H9 (cell line): Measurements from ENCODE around the gene GYS1. TPM values are rescaled to one million over a fixed set of nuclear protein-coding genes. Genes with fewer than 3 reads are reported as not detected.

ENCODE experiments used
- DNase-seq: peaks from one replicate; pipeline ENCODE4 v3.0.0-alpha.2; 2017
- H2AFZ ChIP-seq: one replicate; pipeline ENCODE4 v1.6.1; 2013; ENCODE audit warnings: mild to moderate bottlenecking, low read length, control low read depth, moderate library complexity
- H2AK5ac ChIP-seq: 2 replicates; pipeline ENCODE4 v1.6.1; 2013; ENCODE audit warnings: low read length, control low read depth, mixed read lengths; ENCODE audit not compliant: insufficient read length
- H2BK120ac ChIP-seq: one replicate; pipeline ENCODE4 v1.6.1; 2013; ENCODE audit warnings: low read depth, mild to moderate bottlenecking, low read length, control low read depth, inconsistent platforms; ENCODE audit not compliant: poor library complexity, severe bottlenecking
- H2BK12ac ChIP-seq: 2 replicates; pipeline ENCODE4 v1.6.1; 2013; ENCODE audit warnings: low read length, control low read depth, mixed read lengths, low read depth; ENCODE audit not compliant: insufficient read length
- H2BK15ac ChIP-seq: 2 replicates; pipeline ENCODE4 v1.6.1; 2013; ENCODE audit warnings: low read depth, low read length, control low read depth
- H2BK20ac ChIP-seq: one replicate; pipeline ENCODE4 v1.6.1; 2013; ENCODE audit warnings: low read depth, mild to moderate bottlenecking, low read length, control low read depth, inconsistent platforms; ENCODE audit not compliant: poor library complexity, severe bottlenecking
- H2BK5ac ChIP-seq: 2 replicates; pipeline ENCODE4 v1.6.1; 2013; ENCODE audit warnings: low read length, control low read depth, mixed read lengths; ENCODE audit not compliant: insufficient read length
- H3K14ac ChIP-seq: 2 replicates; pipeline ENCODE4 v1.6.1; 2013; ENCODE audit warnings: low read length, control low read depth; ENCODE audit not compliant: insufficient read depth
- H3K18ac ChIP-seq: 2 replicates; pipeline ENCODE4 v1.6.1; 2013; ENCODE audit warnings: low read depth, mild to moderate bottlenecking, mixed read lengths, low read length, control low read depth; ENCODE audit not compliant: insufficient read length
- H3K23ac ChIP-seq: 2 replicates; pipeline ENCODE4 v1.6.1; 2013; ENCODE audit warnings: low read length, control low read depth, mixed read lengths, low read depth; ENCODE audit not compliant: insufficient read length
- H3K23me2 ChIP-seq: 2 replicates; pipeline ENCODE4 v1.6.1; 2013; ENCODE audit warnings: low read depth, mild to moderate bottlenecking, mixed read lengths, low read length, control low read depth; ENCODE audit not compliant: insufficient read length, poor library complexity, severe bottlenecking
- H3K27ac ChIP-seq: 2 replicates; pipeline ENCODE4 v1.5.1; 2013; ENCODE audit warnings: low read length, control low read depth, mixed read lengths, low read depth; ENCODE audit not compliant: insufficient read length
- H3K27me3 ChIP-seq: 2 replicates; pipeline ENCODE4 v1.6.1; 2013; ENCODE audit warnings: low read length, control low read depth, inconsistent platforms; ENCODE audit not compliant: insufficient read depth
- H3K4ac ChIP-seq: 2 replicates; pipeline ENCODE4 v1.6.1; 2013; ENCODE audit warnings: low read depth, mild to moderate bottlenecking, control low read depth, inconsistent platforms, low read length, moderate library complexity
- H3K4me1 ChIP-seq: 2 replicates; pipeline ENCODE4 v1.6.1; 2013; ENCODE audit warnings: low read length, control low read depth, inconsistent platforms; ENCODE audit not compliant: insufficient read depth
- H3K4me2 ChIP-seq: 2 replicates; pipeline ENCODE4 v1.6.1; 2013; ENCODE audit warnings: low read length, control low read depth, mixed read lengths; ENCODE audit not compliant: insufficient read length, insufficient read depth
- H3K56ac ChIP-seq: 2 replicates; pipeline ENCODE4 v1.6.1; 2013; ENCODE audit warnings: low read depth, mild to moderate bottlenecking, mixed read lengths, low read length, control low read depth; ENCODE audit not compliant: insufficient read length
- H3K79me1 ChIP-seq: 2 replicates; pipeline ENCODE4 v1.6.1; 2013; ENCODE audit warnings: low read depth, mild to moderate bottlenecking, moderate library complexity, low read length, control low read depth, inconsistent platforms; ENCODE audit not compliant: insufficient read depth, poor library complexity, severe bottlenecking
- H3K79me2 ChIP-seq: 2 replicates; pipeline ENCODE4 v1.6.1; 2013; ENCODE audit warnings: low read length, control low read depth, inconsistent platforms; ENCODE audit not compliant: insufficient read depth
- H3K9ac ChIP-seq: 2 replicates; pipeline ENCODE4 v1.6.1; 2013; ENCODE audit warnings: low read length, control low read depth, mixed read lengths; ENCODE audit not compliant: insufficient read length; ENCODE audit errors: extremely low read depth
- H3K9me3 ChIP-seq: one replicate; pipeline ENCODE4 v1.6.1; 2013; ENCODE audit warnings: low read depth, low read length, inconsistent platforms; ENCODE audit not compliant: control insufficient read depth
- H3T11ph ChIP-seq: one replicate; pipeline ENCODE4 v1.6.1; 2013; ENCODE audit warnings: mild to moderate bottlenecking, low read length, control low read depth, inconsistent platforms
- H4K20me1 ChIP-seq: one replicate; pipeline ENCODE4 v1.6.1; 2013; ENCODE audit not compliant: control insufficient read depth, insufficient read length, insufficient read depth
- H4K5ac ChIP-seq: 2 replicates; pipeline ENCODE4 v1.6.1; 2013; ENCODE audit warnings: low read depth, mild to moderate bottlenecking, mixed read lengths, low read length, control low read depth; ENCODE audit not compliant: insufficient read length
- H4K8ac ChIP-seq: replicated peaks from 2 replicates; pipeline ENCODE4 v1.6.1; 2013; ENCODE audit warnings: low read length, control low read depth, mixed read lengths, low read depth; ENCODE audit not compliant: insufficient read length
- H4K91ac ChIP-seq: 2 replicates; pipeline ENCODE4 v1.6.1; 2013; ENCODE audit warnings: low read depth, mild to moderate bottlenecking, moderate library complexity, mixed read lengths, low read length, control low read depth; ENCODE audit not compliant: insufficient read length
- H3K27ac Mint-ChIP-seq, 3 experiments: 2 replicates in 2 of 3; 3 replicates in 1 of 3; pipeline ENCODE4 v1.8.0; 2020 to 2021; ENCODE audit warnings: mixed read lengths in 3 of 3, mild to moderate bottlenecking in 1 of 3, moderate library complexity in 1 of 3
- H3K27me3 Mint-ChIP-seq: 2 replicates; pipeline ENCODE4 v1.8.0; 2021; ENCODE audit warnings: low read depth, mild to moderate bottlenecking, moderate library complexity, mixed read lengths
- H3K36me3 Mint-ChIP-seq, 3 experiments: 2 replicates in 2 of 3; 3 replicates in 1 of 3; pipeline ENCODE4 v1.8.0; 2020 to 2021; ENCODE audit warnings: low read depth in 3 of 3, mixed read lengths in 3 of 3; ENCODE audit not compliant: insufficient read depth in 1 of 3
- H3K4me1 Mint-ChIP-seq, 2 experiments: 2 replicates each; pipeline ENCODE4 v1.8.0; 2020; ENCODE audit warnings: mixed read lengths in 2 of 2
- H3K4me3 Mint-ChIP-seq, 2 experiments: 2 replicates in 1 of 2; 3 replicates in 1 of 2; pipeline ENCODE4 v1.8.0; 2020 to 2021; ENCODE audit warnings: mild to moderate bottlenecking in 2 of 2, mixed read lengths in 2 of 2, moderate library complexity in 1 of 2
- H3K9me3 Mint-ChIP-seq, 2 experiments: 2 replicates in 1 of 2; 3 replicates in 1 of 2; pipeline ENCODE4 v1.8.0; 2020; ENCODE audit warnings: mild to moderate bottlenecking in 2 of 2, mixed read lengths in 2 of 2, moderate library complexity in 1 of 2
- WGBS: extraction: QIAGEN DNeasy Blood & Tissue Kit; methylation state at CpG from one replicate; pipeline ENCODE4 v1.1.7; 2013; ENCODE audit warnings: missing lambda C conversion rate, low lambda C conversion rate, mixed read lengths; ENCODE audit not compliant: insufficient read length; ENCODE audit errors: extremely low coverage; 5-methylcytosine and 5-hydroxymethylcytosine counted together
- total RNA-seq: library from RNA; stranded (reverse); gene quantifications from 2 replicates; pipeline ENCODE4 v1.2.1, GENCODE V29; 2021
- TF ChIP-seq, protein P1 (sequence below): fragments of 200-600 bp; sonication (generic); conservative IDR thresholded peaks from 3 replicates; pipeline ENCODE4 v1.8.0; 2021; ENCODE audit warnings: antibody characterized with exemption, mild to moderate bottlenecking

Gene GYS1
- total RNA-seq, 1 experiment from 2014 or later = 44.3 TPM

DNA sequence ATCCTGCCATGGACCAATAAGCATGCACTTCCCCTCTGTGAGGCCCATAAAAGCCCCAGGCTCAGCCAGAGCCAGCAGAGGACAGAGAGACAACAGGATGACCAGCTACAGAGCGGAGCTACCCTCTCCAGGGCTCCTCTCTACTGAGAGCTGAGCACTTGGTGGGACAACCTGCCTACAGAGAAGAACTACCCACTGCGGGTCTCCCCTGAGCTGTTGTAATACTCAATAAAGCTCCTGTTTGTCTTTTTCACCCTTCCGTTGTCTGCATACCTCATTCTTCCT lies 45.9 kb downstream of the GYS1 start:
- Histone ChIP-seq H2BK15ac (no peak overlapping the region), H3K9ac (no peak overlapping the region), H2BK5ac (no peak overlapping the region), H3K4me1 (no peaks in the 10 kb centered on the region), H4K8ac (no peak overlapping the region), H2BK20ac (no peak overlapping the region), H3K9me3 (no peaks in the 10 kb centered on the region), H3K23me2 (no peaks in the 10 kb centered on the region), H3K27me3 (no peaks in the 10 kb centered on the region), H3K79me2 (no peaks in the 10 kb centered on the region), H3K23ac (no peak overlapping the region), H3K56ac (no peak overlapping the region), H3T11ph (no peak overlapping the region), H2BK120ac (no peak overlapping the region), H3K4ac (no peak overlapping the region), H3K27ac (no peak overlapping the region), H2BK12ac (no peak overlapping the region), H3K4me2 (no peak overlapping the region), H4K5ac (no peak overlapping the region), H4K91ac (no peak overlapping the region), H3K14ac (no peak overlapping the region), H4K20me1 (no peaks in the 10 kb centered on the region), H2AK5ac (no peak overlapping the region), H3K18ac (no peak overlapping the region), H3K79me1 (no peaks in the 10 kb centered on the region), H2AFZ (no peak overlapping the region)
- H3K4me1 Mint-ChIP-seq = no peaks in the 10 kb centered on the region
- H3K27me3 Mint-ChIP-seq = peaks cover 12% of the 10 kb centered on the region
- H3K36me3 Mint-ChIP-seq = peaks cover 0 to 1% (median 0%) of the 10 kb centered on the region in 3 experiments; a peak in 2 of 7 replicates
- no CpG with 5 or more reads among the region's 3 CpGs for WGBS
- no peak for DNase-seq
- no peak overlapping the region for H3K4me3 Mint-ChIP-seq
- H3K9me3 Mint-ChIP-seq = no peaks in the 10 kb centered on the region; a peak in 2 of 5 replicates
- TF ChIP-seq, protein P1, sequence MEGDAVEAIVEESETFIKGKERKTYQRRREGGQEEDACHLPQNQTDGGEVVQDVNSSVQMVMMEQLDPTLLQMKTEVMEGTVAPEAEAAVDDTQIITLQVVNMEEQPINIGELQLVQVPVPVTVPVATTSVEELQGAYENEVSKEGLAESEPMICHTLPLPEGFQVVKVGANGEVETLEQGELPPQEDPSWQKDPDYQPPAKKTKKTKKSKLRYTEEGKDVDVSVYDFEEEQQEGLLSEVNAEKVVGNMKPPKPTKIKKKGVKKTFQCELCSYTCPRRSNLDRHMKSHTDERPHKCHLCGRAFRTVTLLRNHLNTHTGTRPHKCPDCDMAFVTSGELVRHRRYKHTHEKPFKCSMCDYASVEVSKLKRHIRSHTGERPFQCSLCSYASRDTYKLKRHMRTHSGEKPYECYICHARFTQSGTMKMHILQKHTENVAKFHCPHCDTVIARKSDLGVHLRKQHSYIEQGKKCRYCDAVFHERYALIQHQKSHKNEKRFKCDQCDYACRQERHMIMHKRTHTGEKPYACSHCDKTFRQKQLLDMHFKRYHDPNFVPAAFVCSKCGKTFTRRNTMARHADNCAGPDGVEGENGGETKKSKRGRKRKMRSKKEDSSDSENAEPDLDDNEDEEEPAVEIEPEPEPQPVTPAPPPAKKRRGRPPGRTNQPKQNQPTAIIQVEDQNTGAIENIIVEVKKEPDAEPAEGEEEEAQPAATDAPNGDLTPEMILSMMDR = no peak
- H3K27ac Mint-ChIP-seq = no peak overlapping the region
